H1 (cell line): ENCODE measurements around the gene DNAJA3. TPM values are rescaled to one million over a fixed set of nuclear protein-coding genes. Genes with fewer than 3 reads are reported as not detected.

Experiments
- CTCF ChIA-PET: fragments of 300-600 bp; sonication (Branson Sonifier 250); formaldehyde crosslinking; loops from one replicate; lab custom pipeline; 2021; ENCODE audit not compliant: partially characterized antibody; lab: Charles Lee
- POLR2A ChIA-PET: fragments of 300-600 bp; sonication (Branson Sonifier 250); formaldehyde crosslinking; loops from one replicate; lab custom pipeline; 2021; ENCODE audit warnings: inconsistent platforms; ENCODE audit not compliant: partially characterized antibody; lab: Charles Lee
- DNase-seq, 2 experiments: peaks; one replicate each; pipeline versions ENCODE4 v3.0.0 to v3.0.0-alpha.2; 2010 to 2022; ENCODE audit warnings: low spot score in 2 of 2, low read depth in 1 of 2, mixed read lengths in 1 of 2
- FAIRE-seq: peaks from 2 replicates; lab custom pipeline; 2011; peaks lifted over from hg19 to GRCh38; lab: Jason Lieb, UNC
- H2AFZ ChIP-seq: 2 replicates; pipeline ENCODE4 v1.8.1; 2012; ENCODE audit warnings: low read length, inconsistent platforms
- H2AK5ac ChIP-seq: 2 replicates; pipeline ENCODE4 v1.6.1; 2013; ENCODE audit warnings: low read depth, low read length
- H2BK120ac ChIP-seq: replicated peaks from 2 replicates; pipeline ENCODE3; 2013; ENCODE audit warnings: low read depth, low read length, inconsistent platforms
- H2BK12ac ChIP-seq: 2 replicates; pipeline ENCODE4 v1.6.1; 2013; ENCODE audit warnings: low read depth, low read length
- H2BK15ac ChIP-seq: 2 replicates; pipeline ENCODE4 v1.6.1; 2013; ENCODE audit warnings: low read length
- H2BK20ac ChIP-seq: 2 replicates; pipeline ENCODE4 v1.6.1; 2013; ENCODE audit warnings: low read length
- H2BK5ac ChIP-seq: 2 replicates; pipeline ENCODE4 v1.6.1; 2013; ENCODE audit warnings: low read depth, low read length
- H3K14ac ChIP-seq: 2 replicates; pipeline ENCODE4 v1.6.1; 2013; ENCODE audit warnings: inconsistent platforms; ENCODE audit not compliant: insufficient read length
- H3K18ac ChIP-seq: 2 replicates; pipeline ENCODE4 v1.6.1; 2013; ENCODE audit warnings: low read length; ENCODE audit errors: extremely low read depth
- H3K23ac ChIP-seq: 2 replicates; pipeline ENCODE4 v1.6.1; 2013; ENCODE audit warnings: inconsistent platforms; ENCODE audit not compliant: insufficient read length
- H3K23me2 ChIP-seq: 2 replicates; pipeline ENCODE4 v1.6.1; 2013; ENCODE audit warnings: low read depth, low read length
- H3K27ac ChIP-seq: 2 replicates; pipeline ENCODE4 v1.6.1; 2011; ENCODE audit warnings: low read depth, low read length, inconsistent platforms
- H3K27me3 ChIP-seq, 4 experiments: replicated peaks in 1 of 4; 1 replicate in 1 of 4; 2 replicates in 3 of 4; pipeline versions ENCODE4 v1.6.1 to v1.8.1; 2011 to 2013; ENCODE audit warnings: low read length in 3 of 4, mild to moderate bottlenecking in 3 of 4, inconsistent platforms in 2 of 4, mixed read lengths in 2 of 4, moderate library complexity in 1 of 4; ENCODE audit not compliant: control insufficient read depth in 3 of 4, insufficient read depth in 3 of 4; ENCODE audit errors: extremely low read depth in 1 of 4
- H3K36me3 ChIP-seq, 4 experiments: 2 replicates each; pipeline versions ENCODE4 v1.6.1 to v1.8.1; 2011 to 2013; ENCODE audit warnings: mild to moderate bottlenecking in 4 of 4, low read length in 3 of 4, moderate library complexity in 2 of 4, control low read depth in 1 of 4, inconsistent platforms in 1 of 4; ENCODE audit not compliant: insufficient read depth in 4 of 4, control insufficient read depth in 2 of 4
- H3K4ac ChIP-seq: replicated peaks from 2 replicates; pipeline ENCODE3; 2013; ENCODE audit warnings: low read length, low read depth, mixed read lengths, inconsistent platforms; ENCODE audit not compliant: insufficient read length
- H3K4me1 ChIP-seq, 4 experiments: replicated peaks in 1 of 4; 1 replicate in 1 of 4; 2 replicates in 3 of 4; pipeline versions ENCODE4 v1.6.1 to v1.8.1; 2011 to 2013; ENCODE audit warnings: low read length in 3 of 4, inconsistent platforms in 2 of 4, mixed read lengths in 1 of 4; ENCODE audit not compliant: insufficient read depth in 4 of 4, control insufficient read depth in 3 of 4
- H3K4me2 ChIP-seq, 2 experiments: 2 replicates each; pipeline versions ENCODE4 v1.6.1 to v1.8.1; 2011 to 2013; ENCODE audit warnings: low read depth in 2 of 2, low read length in 2 of 2, control low read depth in 1 of 2, inconsistent platforms in 1 of 2, mild to moderate bottlenecking in 1 of 2; ENCODE audit not compliant: insufficient read depth in 1 of 2
- H3K4me3 ChIP-seq, 4 experiments: fragments of 200-600, 300-600 bp in 1 of 4; sonication (generic), shearing (Covaris generic), sonication (Bioruptor Twin) in 1 of 4; 2 replicates each; pipeline versions ENCODE4 v1.5.1 to v1.8.1; 2011 to 2016; ENCODE audit warnings: low read length in 4 of 4, low read depth in 3 of 4, control low read depth in 2 of 4, inconsistent platforms in 2 of 4, mild to moderate bottlenecking in 2 of 4, mixed read lengths in 1 of 4, moderate library complexity in 1 of 4; ENCODE audit not compliant: insufficient read depth in 2 of 4; ENCODE audit errors: extremely low read depth in 1 of 4
- H3K56ac ChIP-seq: replicated peaks from 2 replicates; pipeline ENCODE3; 2013; ENCODE audit warnings: low read depth, mild to moderate bottlenecking, mixed read lengths, low read length, inconsistent platforms; ENCODE audit not compliant: insufficient read length
- H3K79me1 ChIP-seq: 2 replicates; pipeline ENCODE4 v1.6.1; 2013; ENCODE audit warnings: low read depth, low read length, control low read depth
- H3K79me2 ChIP-seq, 2 experiments: 2 replicates each; pipeline versions ENCODE4 v1.6.1 to v1.8.1; 2012 to 2013; ENCODE audit warnings: low read length in 2 of 2, mild to moderate bottlenecking in 2 of 2, inconsistent platforms in 1 of 2; ENCODE audit not compliant: insufficient read depth in 2 of 2, control insufficient read depth in 1 of 2
- H3K9ac ChIP-seq, 4 experiments: replicated peaks in 1 of 4; 1 replicate in 1 of 4; 2 replicates in 3 of 4; pipeline versions ENCODE4 v1.6.1 to v1.8.1; 2011 to 2013; ENCODE audit warnings: low read depth in 3 of 4, low read length in 3 of 4, control low read depth in 2 of 4, mild to moderate bottlenecking in 2 of 4, moderate library complexity in 2 of 4, inconsistent platforms in 1 of 4; ENCODE audit errors: extremely low read depth in 1 of 4
- H3K9me3 ChIP-seq, 2 experiments: 2 replicates each; pipeline versions ENCODE4 v1.6.1 to v1.8.1; 2012 to 2013; ENCODE audit warnings: mild to moderate bottlenecking in 2 of 2, moderate library complexity in 2 of 2, control low read depth in 1 of 2, inconsistent platforms in 1 of 2, low read depth in 1 of 2, low read length in 1 of 2, mixed read lengths in 1 of 2; ENCODE audit not compliant: insufficient read depth in 2 of 2
- H4K20me1 ChIP-seq, 2 experiments: replicated peaks in 1 of 2; 2 replicates each; pipeline versions ENCODE3 to v1.8.1; 2011 to 2013; ENCODE audit warnings: inconsistent platforms in 2 of 2, low read length in 2 of 2, mild to moderate bottlenecking in 1 of 2; ENCODE audit not compliant: insufficient read depth in 2 of 2, control insufficient read depth in 1 of 2
- H4K5ac ChIP-seq: 2 replicates; pipeline ENCODE4 v1.6.1; 2013; ENCODE audit warnings: low read length, low read depth, mixed read lengths, inconsistent platforms; ENCODE audit not compliant: insufficient read length
- H4K8ac ChIP-seq: 2 replicates; pipeline ENCODE4 v1.8.0; 2013; ENCODE audit warnings: mild to moderate bottlenecking, moderate library complexity, low read length, inconsistent platforms; ENCODE audit not compliant: insufficient read depth; ENCODE audit errors: extremely low read depth
- H4K91ac ChIP-seq: replicated peaks from 2 replicates; pipeline ENCODE3; 2013; ENCODE audit warnings: low read length, mixed read lengths, inconsistent platforms; ENCODE audit not compliant: insufficient read length
- ASH2L ChIP-seq: fragments of 200-600, 300-600 bp; sonication (generic); IDR thresholded peaks from one replicate; pipeline ENCODE4 v1.7.1; 2017; ENCODE audit warnings: low read length
- BACH1 ChIP-seq: IDR thresholded peaks from 2 replicates; pipeline ENCODE4 v1.6.1; 2012; ENCODE audit warnings: low read length, improper control_type of control experiment
- BRCA1 ChIP-seq: IDR thresholded peaks from 2 replicates; pipeline ENCODE4 v1.6.1; 2012; ENCODE audit warnings: low read depth, low read length, improper control_type of control experiment
- CEBPB ChIP-seq: IDR thresholded peaks from 2 replicates; pipeline ENCODE4 v1.6.1; 2012; ENCODE audit warnings: low read depth, low read length
- CREB1 ChIP-seq: IDR thresholded peaks from 2 replicates; pipeline ENCODE4 v1.6.1; 2012; ENCODE audit warnings: inconsistent platforms
- EP300 ChIP-seq, 2 experiments: IDR thresholded peaks; 1 replicate in 1 of 2; 2 replicates in 1 of 2; pipeline ENCODE4 v1.6.1; 2011 to 2012; ENCODE audit warnings: low read depth in 2 of 2, low read length in 2 of 2, mild to moderate bottlenecking in 2 of 2, borderline replicate concordance in 1 of 2, inconsistent platforms in 1 of 2, moderate library complexity in 1 of 2
- KDM1A ChIP-seq: fragments of 200-600, 300-600 bp; sonication (generic); IDR thresholded peaks from 2 replicates; pipeline ENCODE4 v1.7.1; 2016; ENCODE audit warnings: mild to moderate bottlenecking, low read length, borderline replicate concordance
- KDM5A ChIP-seq: fragments of 200-600 bp; IDR thresholded peaks from 2 replicates; pipeline ENCODE4 v1.7.1; 2012; ENCODE audit warnings: mild to moderate bottlenecking, low read length, inconsistent platforms, mixed read lengths
- NANOG ChIP-seq: IDR thresholded peaks from 2 replicates; pipeline ENCODE4 v1.6.1; 2011; ENCODE audit warnings: low read length, low read depth, mild to moderate bottlenecking, inconsistent platforms; ENCODE audit not compliant: insufficient read depth, poor library complexity, severe bottlenecking
- RAD21 ChIP-seq, 2 experiments: IDR thresholded peaks in 1 of 2; conservative IDR thresholded peaks in 1 of 2; 2 replicates each; pipeline ENCODE4 v1.6.1; 2011; ENCODE audit warnings: low read depth in 2 of 2, low read length in 2 of 2, improper control_type of control experiment in 1 of 2, inconsistent platforms in 1 of 2, mild to moderate bottlenecking in 1 of 2, moderate library complexity in 1 of 2
- RNF2 ChIP-seq: fragments of 200-900, 300-1000 bp; sonication (generic); IDR thresholded peaks from 2 replicates; pipeline ENCODE4 v1.7.1; 2016; ENCODE audit warnings: borderline replicate concordance, low read depth, mild to moderate bottlenecking, antibody characterized with exemption, low read length; ENCODE audit not compliant: poor library complexity, severe bottlenecking; ENCODE audit errors: missing control alignments
- SP4 ChIP-seq: IDR thresholded peaks from 2 replicates; pipeline ENCODE4 v1.6.1; 2012; ENCODE audit warnings: low read length, inconsistent platforms
- SUZ12 ChIP-seq: fragments of 200-600 bp; sonication (generic); IDR thresholded peaks from 2 replicates; pipeline ENCODE4 v1.6.1; 2012; ENCODE audit warnings: mild to moderate bottlenecking, inconsistent platforms, low read length, moderate library complexity, mixed read lengths
- YY1 ChIP-seq: IDR thresholded peaks from 2 replicates; pipeline ENCODE4 v1.6.1; 2011; ENCODE audit warnings: low read depth, mild to moderate bottlenecking, low read length
- WGBS, 2 experiments: shearing (Covaris generic) in 1 of 2; methylation state at CpG; one replicate each; pipeline versions ENCODE4 v1.1.6 to v1.1.7; 2013 to 2015; ENCODE audit warnings: low lambda C conversion rate in 2 of 2, mixed read lengths in 2 of 2, inconsistent platforms in 1 of 2, low coverage in 1 of 2, missing lambda C conversion rate in 1 of 2; ENCODE audit not compliant: insufficient replicate concordance in 2 of 2, insufficient coverage in 1 of 2, insufficient read length in 1 of 2; ENCODE audit errors: extremely low coverage in 1 of 2, missing lambda C conversion rate in 1 of 2; 5-methylcytosine and 5-hydroxymethylcytosine counted together
- polyA plus RNA-seq, 7 experiments: library from polyadenylated mRNA; depleted of rRNA in 3 of 7; stranded (reverse) in 5 of 7; unstranded in 2 of 7; fragments of >200 nt in 5 of 7; fragments of 200-250 nt in 2 of 7; gene quantifications; 1 replicate in 5 of 7; 2 replicates in 1 of 7; 4 replicates in 1 of 7; pipeline versions ENCODE4 v1.2.1 to v1.2.3, GENCODE V29; 2011 to 2013; ENCODE audit warnings: missing spikeins in 2 of 7, mixed read lengths in 2 of 7
- total RNA-seq: library from RNA; stranded (reverse); fragmentation: NEBNext Ultra II Directional; extraction: Animal tissue kit (Norgen Biotek cat#: 25700); gene quantifications from 2 replicates; pipeline ENCODE4 v1.2.1, GENCODE V29; 2021

The DNAJA3 gene
- total and polyA plus RNA-seq, 2 of the 8 experiments (the other 6 are each of a cell fraction or from before 2014, with no cell fraction given), result 37.3 to 59.1 TPM

GRCh38 chr16:4443986-4444385 is 18.3 kb downstream of the DNAJA3 start:
- Histone ChIP-seq H3K4me3 (no peak overlapping the region; a peak in 1 of 8 replicates), H2BK120ac (no peak overlapping the region), H2AFZ (no peak overlapping the region), H2BK12ac (no peak overlapping the region), H2BK20ac (no peak overlapping the region), H3K23ac (no peak overlapping the region), H3K36me3 (peaks cover 33 to 79% (median 68%) of the 10 kb centered on the region in 4 experiments), H3K9ac (no peak overlapping the region), H2BK15ac (no peak overlapping the region), H2BK5ac (no peak overlapping the region), H3K79me1 (no peaks in the 10 kb centered on the region), H3K4me1 (no peaks in the 10 kb centered on the region), H3K9me3 (no peaks in the 10 kb centered on the region), H3K27me3 (no peaks in the 10 kb centered on the region), H4K8ac (no peak overlapping the region), H4K91ac (no peak overlapping the region), H3K14ac (no peak overlapping the region), H3K23me2 (no peaks in the 10 kb centered on the region), H3K4ac (no peak overlapping the region), H2AK5ac (no peak overlapping the region), H3K27ac (no peak overlapping the region), H4K5ac (no peak overlapping the region), H3K56ac (no peak overlapping the region), H4K20me1 (peaks cover 2 to 16% of the 10 kb centered on the region in 2 experiments), H3K18ac (no peak overlapping the region), H3K4me2 (no peak overlapping the region), H3K79me2 (no peaks in the 10 kb centered on the region)
- ChIA-PET POLR2A (interaction anchor here (0.6 to 21.6 kb wide), 4 partner anchors 11 to 279 kb away, joined by 3 to 257 read pairs (median 17); partner anchors contain the start of genes HMOX2 and NMRAL1), CTCF (no interaction called here)
- 86% methylated on average over 2 of the region's 4 CpGs; no CpG with 5 or more reads in 1 of the 2 experiments for WGBS, 2 experiments
- TF ChIP-seq NANOG (no peak), SP4 (no peak), KDM5A (no peak), CEBPB (no peak), BACH1 (no peak), EP300 (IDR thresholded peaks at IDR 0.05; ENCODE audit: borderline replicate concordance in 1 of 2, low read depth in 2 of 2, low read length in 2 of 2) (no peak), ASH2L (no peak), KDM1A (no peak), SUZ12 (no peak), YY1 (no peak), BRCA1 (no peak), RNF2 (no peak), RAD21 (IDR thresholded peaks at IDR 0.05 in 1 of 2, conservative IDR thresholded peaks at IDR 0.05 in 1 of 2; ENCODE audit: low read depth in 2 of 2, low read length in 2 of 2) (no peak), CREB1 (no peak)
- FAIRE-seq, result no peak
- DNase-seq, result no peak
